K562 (cell line): ENCODE results near the gene EGLN1. TPM values are rescaled to one million over a fixed set of nuclear protein-coding genes. Genes with fewer than 3 reads are reported as not detected.

Experiments
- ATAC-seq: fragments of 200-7000 bp; cut with Tn5 transposase; 3 replicates; pipeline ENCODE4 v1.9.1; 2020; ENCODE audit warnings: moderate library complexity
- BruUV-seq: library from RNA; stranded (reverse); fragments of 400-500 nt; replicated peaks from 2 replicates; lab custom pipeline; 2021; lab: Mats Ljungman, UMichigan
- CTCF ChIA-PET: fragments of 300-600 bp; formaldehyde crosslinking; extraction: SDS; loops from one replicate; lab custom pipeline; 2021; ENCODE audit warnings: low intra/inter-chr PET ratio; lab: Yijun Ruan, JAX
- POLR2A ChIA-PET: fragments of 300-600, 350-650 bp; sonication (Branson Sonifier 250); formaldehyde crosslinking; extraction: SDS; loops from one replicate; lab custom pipeline; 2021; ENCODE audit warnings: antibody characterized with exemption, inconsistent platforms; lab: Yijun Ruan, JAX
- DNase-seq, 4 experiments: peaks; one replicate each; pipeline versions ENCODE4 v3.0.0 to v3.0.0-alpha.2; 2011 to 2018; ENCODE audit warnings: low spot score in 3 of 4, mixed read lengths in 3 of 4; ENCODE audit errors: extremely low read depth in 1 of 4
- FAIRE-seq: peaks from 2 replicates; lab custom pipeline; 2011; peaks lifted over from hg19 to GRCh38; lab: Jason Lieb, UNC
- H2AFZ ChIP-seq: 2 replicates; pipeline ENCODE4 v1.6.0; 2011; ENCODE audit warnings: low read depth, low read length, control low read depth, inconsistent platforms
- H3K27ac ChIP-seq: fragments of 200-600 bp; 3 replicates; pipeline ENCODE4 v1.8.0; 2011; ENCODE audit warnings: low read depth, mild to moderate bottlenecking, control low read depth, inconsistent platforms, low read length, moderate library complexity, mixed read lengths; ENCODE audit errors: extremely low read depth
- H3K27me3 ChIP-seq, 2 experiments: fragments of 300-600 bp in 1 of 2; 2 replicates in 1 of 2; 3 replicates in 1 of 2; pipeline versions ENCODE4 v1.6.0 to v1.8.0; 2011; ENCODE audit warnings: inconsistent platforms in 2 of 2, low read length in 2 of 2, mild to moderate bottlenecking in 1 of 2, mixed read lengths in 1 of 2, moderate library complexity in 1 of 2; ENCODE audit not compliant: control insufficient read depth in 2 of 2, insufficient read depth in 2 of 2
- H3K36me3 ChIP-seq: fragments of 300-600 bp; 3 replicates; pipeline ENCODE4 v1.8.0; 2011; ENCODE audit warnings: mild to moderate bottlenecking, low read length, inconsistent platforms; ENCODE audit not compliant: control insufficient read depth, insufficient read depth
- H3K4me1 ChIP-seq, 2 experiments: fragments of 200-600 bp in 1 of 2; replicated peaks in 1 of 2; 2 replicates in 1 of 2; 3 replicates in 1 of 2; pipeline versions ENCODE4 v1.5.1 to v1.8.0; 2011; ENCODE audit warnings: inconsistent platforms in 2 of 2, low read length in 2 of 2, mild to moderate bottlenecking in 1 of 2, mixed read lengths in 1 of 2, moderate library complexity in 1 of 2; ENCODE audit not compliant: control insufficient read depth in 2 of 2, insufficient read depth in 2 of 2
- H3K4me2 ChIP-seq: 2 replicates; pipeline ENCODE4 v1.6.1; 2011; ENCODE audit warnings: low read length, control low read depth, inconsistent platforms, mixed read lengths; ENCODE audit not compliant: insufficient read depth
- H3K4me3 ChIP-seq: fragments of 200-600 bp; sonication (generic), shearing (Covaris generic); 2 replicates; pipeline ENCODE4 v1.5.1; 2016; ENCODE audit warnings: control low read depth, inconsistent platforms
- H3K79me2 ChIP-seq: fragments of 200-600 bp; 3 replicates; pipeline ENCODE4 v1.8.0; 2011; ENCODE audit warnings: low read length, inconsistent platforms; ENCODE audit not compliant: control insufficient read depth, insufficient read depth
- H3K9ac ChIP-seq, 2 experiments: 2 replicates each; pipeline versions ENCODE4 v1.6.0 to v1.6.1; 2011; ENCODE audit warnings: low read depth in 2 of 2, low read length in 2 of 2, control low read depth in 1 of 2, inconsistent platforms in 1 of 2, mild to moderate bottlenecking in 1 of 2, mixed read lengths in 1 of 2; ENCODE audit not compliant: insufficient read depth in 1 of 2
- H3K9me1 ChIP-seq: one replicate; pipeline ENCODE4 v1.6.0; 2011; ENCODE audit warnings: inconsistent platforms, mild to moderate bottlenecking, low read length, moderate library complexity; ENCODE audit not compliant: control insufficient read depth, insufficient read depth
- H3K9me3 ChIP-seq: replicated peaks from 2 replicates; pipeline ENCODE4 v1.5.1; 2011; ENCODE audit warnings: low read depth, low read length, inconsistent platforms; ENCODE audit not compliant: control insufficient read depth, insufficient read depth
- H4K20me1 ChIP-seq: replicated peaks from 2 replicates; pipeline ENCODE4 v1.6.1; 2011; ENCODE audit warnings: low read length, inconsistent platforms, mixed read lengths; ENCODE audit not compliant: control insufficient read depth, insufficient read depth
- KDM1A ChIP-seq, 2 experiments: fragments of 450-650 bp; IDR thresholded peaks; 2 replicates each; pipeline ENCODE4 v1.6.1; 2016; ENCODE audit warnings: mild to moderate bottlenecking in 2 of 2
- SOX6 ChIP-seq: fragments of 450-650 bp; IDR thresholded peaks from 2 replicates; pipeline ENCODE4 v1.6.1; 2014; ENCODE audit warnings: mild to moderate bottlenecking
- STAT5A ChIP-seq: IDR thresholded peaks from 2 replicates; pipeline ENCODE4 v1.6.1; 2012; ENCODE audit warnings: low read length, inconsistent platforms, borderline replicate concordance
- WGBS: fragments of 100-300 bp; shearing (Covaris generic); methylation state at CpG from one replicate; pipeline ENCODE4 v1.1.6; 2016; ENCODE audit warnings: low coverage, mixed read lengths; ENCODE audit not compliant: insufficient coverage; ENCODE audit errors: missing lambda C conversion rate; 5-methylcytosine and 5-hydroxymethylcytosine counted together
- in situ Hi-C: fragments of 300-500 bp; cut with MboI; formaldehyde crosslinking; loops from 4 replicates; pipeline ENCODE4 v1.15.0; 2018; ENCODE audit warnings: inconsistent platforms, mixed read lengths
- intact Hi-C: fragments of 100-400 bp; cut with micrococcal nuclease; formaldehyde crosslinking; loops from 2 replicates; pipeline ENCODE4 v1.14.2; 2022
- polyA plus RNA-seq, 8 experiments: library from polyadenylated mRNA; depleted of rRNA in 4 of 8; stranded (reverse) in 5 of 8; unstranded in 3 of 8; fragments of >200 nt; fragmentation: Nextera tagmentation in 2 of 8; fragmentation: Illumina TruSeq in 1 of 8; extraction: Ambion mirVana in 2 of 8; extraction: Trizol in 1 of 8; gene quantifications; 2 replicates each; pipeline versions ENCODE4 v1.2.1 to v1.2.3, GENCODE V29; 2011 to 2014; ENCODE audit warnings: inconsistent platforms in 1 of 8, missing spikeins in 1 of 8
- total RNA-seq, 7 experiments: library from RNA; depleted of rRNA in 6 of 7; stranded (reverse); fragments of >200 nt in 6 of 7; fragmentation: Illumina TruSeq in 2 of 7; extraction: Trizol in 2 of 7; gene quantifications; 2 replicates each; pipeline versions ENCODE4 v1.2.1 to v1.2.3, GENCODE V29; 2011 to 2021; ENCODE audit warnings: low replicate concordance in 1 of 7
- TF ChIP-seq, protein P1 (sequence below): fragments of 450-650 bp; formaldehyde crosslinking; IDR thresholded peaks from 2 replicates; pipeline ENCODE4 v1.4.0; 2020; ENCODE audit warnings: mild to moderate bottlenecking, moderate library complexity

Gene EGLN1
- total and polyA plus RNA-seq, 9 of the 15 experiments (the other 6 are each of a cell fraction or from before 2014, with no cell fraction given), result 5.2 to 54.3 (median 24.6) TPM

DNA sequence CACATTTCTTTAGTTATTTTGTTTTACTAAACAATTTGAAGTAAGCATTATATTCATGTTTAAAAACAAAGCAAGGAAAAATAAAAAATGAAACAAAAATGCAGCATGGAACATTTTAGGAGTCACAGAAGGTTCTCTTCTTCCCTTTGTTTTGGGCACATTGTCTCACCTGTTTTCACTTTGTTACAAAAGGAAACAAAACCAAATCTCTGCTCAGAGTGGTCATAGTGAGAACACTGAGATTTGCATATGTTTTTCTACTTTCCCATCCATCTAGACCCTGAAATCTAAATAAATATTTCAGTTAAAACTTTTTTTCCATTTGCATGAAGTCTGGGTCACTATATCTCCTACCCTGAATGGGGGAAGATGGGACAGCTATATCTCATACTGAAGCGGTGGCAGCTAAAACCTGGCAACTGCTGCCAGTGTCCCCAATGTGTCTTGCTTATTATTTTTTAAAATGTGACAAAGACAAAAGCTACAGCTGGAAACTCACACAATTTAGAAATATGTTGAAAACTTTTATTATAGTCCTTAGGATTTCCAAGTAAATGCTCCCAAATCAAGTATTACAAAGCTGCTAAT is 87.9 kb downstream of the EGLN1 start:
- Histone ChIP-seq H3K36me3 (peaks cover 11% of the 10 kb centered on the region), H3K9ac (no peak overlapping the region), H3K4me1 (peaks cover 17 to 23% of the 10 kb centered on the region in 2 experiments; a peak in 4 of 5 replicates), H3K27me3 (no peaks in the 10 kb centered on the region), H3K9me1 (no peaks in the 10 kb centered on the region), H3K27ac (no peak overlapping the region), H4K20me1 (peaks cover 15% of the 10 kb centered on the region), H2AFZ (no peak overlapping the region), H3K79me2 (peaks cover 62% of the 10 kb centered on the region), H3K9me3 (no peaks in the 10 kb centered on the region), H3K4me2 (peak overlapping the region; percentile 29), H3K4me3 (peak overlapping the region; percentile 12; the same call in 1 of the 2 replicates)
- TF ChIP-seq, protein P1, sequence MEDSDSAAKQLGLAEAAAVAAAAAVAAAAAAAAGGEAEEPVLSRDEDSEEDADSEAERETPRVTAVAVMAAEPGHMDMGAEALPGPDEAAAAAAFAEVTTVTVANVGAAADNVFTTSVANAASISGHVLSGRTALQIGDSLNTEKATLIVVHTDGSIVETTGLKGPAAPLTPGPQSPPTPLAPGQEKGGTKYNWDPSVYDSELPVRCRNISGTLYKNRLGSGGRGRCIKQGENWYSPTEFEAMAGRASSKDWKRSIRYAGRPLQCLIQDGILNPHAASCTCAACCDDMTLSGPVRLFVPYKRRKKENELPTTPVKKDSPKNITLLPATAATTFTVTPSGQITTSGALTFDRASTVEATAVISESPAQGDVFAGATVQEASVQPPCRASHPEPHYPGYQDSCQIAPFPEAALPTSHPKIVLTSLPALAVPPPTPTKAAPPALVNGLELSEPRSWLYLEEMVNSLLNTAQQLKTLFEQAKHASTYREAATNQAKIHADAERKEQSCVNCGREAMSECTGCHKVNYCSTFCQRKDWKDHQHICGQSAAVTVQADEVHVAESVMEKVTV (CRISPR knock-in tag), result 0 out of 2 replicates have a peak, but pooled peaks have one; percentile 9
- TF ChIP-seq STAT5A, result no peak
- peak; percentile 15 to 59; a peak in 3 of 4 replicates for TF ChIP-seq KDM1A (IDR thresholded peaks at IDR 0.05)
- TF ChIP-seq SOX6, result 0 out of 2 replicates have a peak, but pooled peaks have one; percentile 35
- ATAC-seq, result no peak
- intact Hi-C loops (loop anchor here (2.0 to 10.0 kb wide), 2 partner anchors 93 to 349 kb away; partner anchors contain the start of gene GNPAT), in situ Hi-C loops (no loop called here)
- no peak for DNase-seq
- ChIA-PET CTCF (no interaction called here), POLR2A (interaction anchor here (0.7 to 3.2 kb wide), 4 partner anchors 9 to 23 kb away, joined by 3 to 17 read pairs (median 4); no protein-coding TSS in a partner anchor)
- FAIRE-seq, result no peak
- no TSS peak for BruUV-seq
- 40% methylated on average over 1 of the region's 1 CpG for WGBS
